Dedifferentiated amniotic fluid mesenchymal stem cell (primary cell): ENCODE data around the gene SULT1E1.
"Not testable (repeated sequence)": the region's sequence is repeated elsewhere in the genome, so short reads cannot be mapped to it uniquely, and the experiment has no call there.

ENCODE experiments used
- DNase-seq: peaks from one replicate; pipeline ENCODE4 v3.0.0-alpha.2; 2016; ENCODE audit errors: extremely low spot score

Gene SULT1E1

GRCh38 chr4:69843301-69843700, 16.6 kb downstream of the SULT1E1 start:
- DNase-seq: no peak

GRCh38 chr4:69838977-69839376, 21.0 kb downstream of the SULT1E1 start:
- DNase-seq: no peak

- no peak for DNase-seq
Observed at GRCh38 chr4:69836287-69836686, 23.7 kb downstream of the SULT1E1 start.

- no peak for DNase-seq
Observed at GRCh38 chr4:69835766-69836165, 24.2 kb downstream of the SULT1E1 start.

- DNase-seq: no peak
Observed at GRCh38 chr4:69833251-69833650, 26.7 kb downstream of the SULT1E1 start.

GRCh38 chr4:69832326-69833030, 27.5 kb downstream of the SULT1E1 start:
- no peak for DNase-seq

GRCh38 chr4:69831646-69832325, 28.2 kb downstream of the SULT1E1 start:
- DNase-seq: no peak

GRCh38 chr4:69831270-69831627, 28.7 kb downstream of the SULT1E1 start:
- no peak for DNase-seq

GRCh38 chr4:69830560-69831269, 29.2 kb downstream of the SULT1E1 start:
- no peak for DNase-seq

- no peak for DNase-seq
Observed at GRCh38 chr4:69830192-69830559, 29.8 kb downstream of the SULT1E1 start.

GRCh38 chr4:69829678-69830077, 30.3 kb downstream of the SULT1E1 start:
- DNase-seq: no peak

- DNase-seq: no peak
Observed at GRCh38 chr4:69828828-69829227, 31.1 kb downstream of the SULT1E1 start.

- DNase-seq: not testable (repeated sequence)
Observed at GRCh38 chr4:69825056-69825455, 34.9 kb downstream of the SULT1E1 start.

GRCh38 chr4:69823481-69824186, 36.3 kb downstream of the SULT1E1 start:
- DNase-seq: no peak

- no peak for DNase-seq
Observed at GRCh38 chr4:69823048-69823447, 36.9 kb downstream of the SULT1E1 start.

GRCh38 chr4:69822198-69822597, 37.7 kb downstream of the SULT1E1 start:
- no peak for DNase-seq

GRCh38 chr4:69818060-69818639, 41.8 kb downstream of the SULT1E1 start:
- no peak for DNase-seq

GRCh38 chr4:69816236-69816635, 43.7 kb downstream of the SULT1E1 start:
- DNase-seq: no peak

GRCh38 chr4:69813628-69814027, 46.3 kb downstream of the SULT1E1 start:
- DNase-seq: no peak

GRCh38 chr4:69811166-69811565, 48.8 kb downstream of the SULT1E1 start:
- DNase-seq: no peak

GRCh38 chr4:69800599-69800998, 59.3 kb downstream of the SULT1E1 start:
- peak; percentile 68 for DNase-seq

GRCh38 chr4:69799337-69799736, 60.6 kb downstream of the SULT1E1 start:
- DNase-seq: no peak
